ENCODE data around the gene SMIM32. TPM values are rescaled to one million over a fixed set of nuclear protein-coding genes. Genes with fewer than 3 reads are reported as not detected.

The SMIM32 gene
- total and polyA plus RNA-seq, 12 donors: not detected

DNA sequence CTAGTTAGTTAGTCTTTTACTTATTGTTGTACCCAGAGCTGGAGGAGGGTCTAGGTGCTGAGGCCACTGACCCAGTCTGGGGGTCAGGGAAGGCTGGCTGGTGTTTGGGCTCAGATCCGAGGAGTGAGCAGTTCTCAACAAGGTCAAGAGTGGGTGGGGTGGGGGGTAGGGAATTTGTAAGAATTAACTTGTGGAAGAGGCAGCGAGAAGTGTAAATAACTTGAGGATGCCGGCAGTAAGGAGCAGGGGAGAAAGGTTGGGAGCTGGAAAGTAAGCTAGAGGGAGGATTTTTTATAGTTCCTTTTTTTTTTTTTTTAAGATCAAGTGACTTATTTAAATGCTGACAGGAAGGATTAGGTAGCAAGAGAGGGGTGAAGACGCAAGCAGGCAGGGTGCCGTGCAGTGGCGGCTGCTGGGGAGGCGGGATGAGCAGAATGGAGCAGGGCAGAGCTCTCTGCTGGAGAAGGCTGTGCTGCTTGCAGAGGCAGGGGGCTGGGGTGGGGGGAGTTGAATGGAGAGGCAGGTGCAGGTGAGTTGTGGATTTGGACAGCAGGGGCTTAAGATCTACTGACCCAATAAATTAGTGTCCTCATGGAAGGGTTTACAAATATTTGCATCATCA lies 35.3 kb upstream of the SMIM32 start:
- Histone ChIP-seq H3K27me3 (peaks cover 0 to 74% (median 45%) of the 10 kb centered on the region in 7 donors), H3K36me3 (no peaks in the 10 kb centered on the region), H3K4me3 (no peak overlapping the region), H3K4me1 (no peaks in the 10 kb centered on the region), H3K27ac (no peak overlapping the region), H3K9me3 (no peaks in the 10 kb centered on the region)
- ATAC-seq: no peak
- WGBS, 2 donors: 37 to 41% methylated on average over 7 of the region's 7 CpGs
- DNase-seq: no peak
- TF ChIP-seq, protein P1, sequence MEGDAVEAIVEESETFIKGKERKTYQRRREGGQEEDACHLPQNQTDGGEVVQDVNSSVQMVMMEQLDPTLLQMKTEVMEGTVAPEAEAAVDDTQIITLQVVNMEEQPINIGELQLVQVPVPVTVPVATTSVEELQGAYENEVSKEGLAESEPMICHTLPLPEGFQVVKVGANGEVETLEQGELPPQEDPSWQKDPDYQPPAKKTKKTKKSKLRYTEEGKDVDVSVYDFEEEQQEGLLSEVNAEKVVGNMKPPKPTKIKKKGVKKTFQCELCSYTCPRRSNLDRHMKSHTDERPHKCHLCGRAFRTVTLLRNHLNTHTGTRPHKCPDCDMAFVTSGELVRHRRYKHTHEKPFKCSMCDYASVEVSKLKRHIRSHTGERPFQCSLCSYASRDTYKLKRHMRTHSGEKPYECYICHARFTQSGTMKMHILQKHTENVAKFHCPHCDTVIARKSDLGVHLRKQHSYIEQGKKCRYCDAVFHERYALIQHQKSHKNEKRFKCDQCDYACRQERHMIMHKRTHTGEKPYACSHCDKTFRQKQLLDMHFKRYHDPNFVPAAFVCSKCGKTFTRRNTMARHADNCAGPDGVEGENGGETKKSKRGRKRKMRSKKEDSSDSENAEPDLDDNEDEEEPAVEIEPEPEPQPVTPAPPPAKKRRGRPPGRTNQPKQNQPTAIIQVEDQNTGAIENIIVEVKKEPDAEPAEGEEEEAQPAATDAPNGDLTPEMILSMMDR (IDR thresholded peaks at IDR 0.05): no peak
- intact Hi-C loops (cut with DNase I): no loop called here

GRCh38 chr5:136226401-136226800 lies 33.4 kb upstream of the SMIM32 start:
- H3K27me3 ChIP-seq: peaks cover 0 to 69% (median 45%) of the 10 kb centered on the region in 7 donors
- H3K36me3 ChIP-seq: no peaks in the 10 kb centered on the region
- TF ChIP-seq, protein P1 (IDR thresholded peaks at IDR 0.05): no peak
- no peak overlapping the region for H3K4me3 ChIP-seq
- peaks cover 0 to 8% (median 0%) of the 10 kb centered on the region in 11 donors for H3K9me3 ChIP-seq
- 62 to 77% methylated on average over 2 of the region's 2 CpGs for WGBS, 2 donors
- intact Hi-C loops (cut with DNase I): no loop called here
- no peak for DNase-seq
- no peak overlapping the region for H3K27ac ChIP-seq
- ATAC-seq: no peak
- H3K4me1 ChIP-seq: no peaks in the 10 kb centered on the region

DNA sequence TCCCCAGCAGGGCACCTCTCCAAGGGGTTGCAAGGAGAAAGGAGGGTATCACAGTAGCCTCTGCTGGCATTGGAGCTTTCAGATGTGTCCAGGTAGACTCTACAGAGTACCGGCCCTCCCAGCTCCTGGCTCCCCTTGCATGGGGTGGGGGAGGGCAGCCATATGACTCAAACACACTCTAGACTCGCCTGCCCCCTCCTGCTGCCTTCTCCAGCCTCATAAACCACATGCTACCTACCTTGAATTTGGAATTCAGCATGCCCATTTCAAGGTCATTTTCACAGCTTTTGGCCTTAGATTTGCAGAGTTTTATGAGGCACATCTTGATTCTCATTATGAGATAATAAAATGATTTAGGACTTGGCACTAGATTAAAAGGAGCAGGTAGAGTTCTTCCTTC lies 32.8 kb upstream of the SMIM32 start:
- 48 to 53% methylated on average over 2 of the region's 2 CpGs for WGBS, 2 donors
- Histone ChIP-seq H3K36me3 (no peaks in the 10 kb centered on the region), H3K4me1 (no peaks in the 10 kb centered on the region), H3K4me3 (no peak overlapping the region), H3K9me3 (peaks cover 0 to 12% (median 0%) of the 10 kb centered on the region in 11 donors), H3K27me3 (peaks cover 0 to 65% (median 45%) of the 10 kb centered on the region in 7 donors), H3K27ac (no peak overlapping the region)
- DNase-seq (no peak), ATAC-seq (no peak)
- TF ChIP-seq, protein P1 (IDR thresholded peaks at IDR 0.05): no peak
- intact Hi-C loops (cut with DNase I): no loop called here

DNA sequence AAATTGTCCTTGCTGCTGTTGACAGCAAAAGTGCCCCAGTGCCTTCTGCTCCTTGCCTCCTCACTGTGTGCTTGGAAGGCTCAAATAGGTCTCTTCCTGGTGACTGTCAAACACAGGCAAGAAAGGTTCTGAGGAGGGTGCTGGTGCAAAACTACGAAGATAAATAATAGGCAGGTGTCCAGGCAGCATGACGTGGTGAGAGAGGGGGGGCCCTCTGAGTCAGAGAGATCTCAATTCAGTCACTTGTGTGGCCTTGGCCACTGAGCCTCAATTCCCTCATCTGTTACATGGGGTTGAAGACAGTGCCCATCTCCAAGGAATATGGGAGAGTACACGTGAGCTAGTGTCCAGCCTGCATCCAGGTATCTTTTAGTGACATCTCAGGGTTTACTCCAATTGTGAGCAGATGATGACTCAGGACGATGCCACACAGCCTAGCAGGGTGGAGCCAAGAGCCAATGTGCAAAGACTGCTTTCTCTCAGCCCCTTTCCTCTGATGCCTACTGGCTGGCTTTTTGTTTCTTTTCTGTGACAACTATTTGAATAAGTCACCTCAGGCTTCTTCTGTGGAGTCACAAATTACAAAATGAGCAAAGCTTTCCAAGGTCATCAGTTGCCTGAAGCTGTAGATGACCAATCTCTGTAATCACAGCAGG lies 29.7 kb upstream of the SMIM32 start:
- no peaks in the 10 kb centered on the region for H3K4me1 ChIP-seq
- H3K27ac ChIP-seq: no peak overlapping the region
- TF ChIP-seq, protein P1 (IDR thresholded peaks at IDR 0.05): no peak
- H3K27me3 ChIP-seq: peaks cover 0 to 48% (median 26%) of the 10 kb centered on the region in 7 donors
- no peaks in the 10 kb centered on the region for H3K36me3 ChIP-seq
- 61 to 69% methylated on average over 4 of the region's 4 CpGs for WGBS, 2 donors
- no peak overlapping the region for H3K4me3 ChIP-seq
- intact Hi-C loops (cut with DNase I): no loop called here
- DNase-seq (no peak), ATAC-seq (no peak)
- peaks cover 0 to 27% (median 9%) of the 10 kb centered on the region in 11 donors for H3K9me3 ChIP-seq
